SK-N-SH (cell line): ENCODE data around the gene FDXR. TPM values are rescaled to one million over a fixed set of nuclear protein-coding genes. Genes with fewer than 3 reads are reported as not detected.

Source experiments
- CTCF ChIA-PET: fragments of 300-600, 350-600 bp; formaldehyde crosslinking; extraction: SDS; loops from one replicate; lab custom pipeline; 2021; lab: Yijun Ruan, JAX
- POLR2A ChIA-PET: fragments of 350-600 bp; sonication (Branson Sonifier 250); formaldehyde crosslinking; extraction: SDS; loops from one replicate; lab custom pipeline; 2020; ENCODE audit warnings: antibody characterized with exemption, inconsistent platforms; lab: Yijun Ruan, JAX
- DNase-seq: peaks from one replicate; pipeline ENCODE4 v3.0.0; 2012
- H2AFZ ChIP-seq: fragments of 200-600 bp; sonication (generic); 2 replicates; pipeline ENCODE4 v1.8.1; 2016; ENCODE audit warnings: antibody characterized with exemption, mild to moderate bottlenecking, low read depth
- H3F3A ChIP-seq: fragments of 200-600 bp; sonication (generic); replicated peaks from 2 replicates; pipeline ENCODE3; 2016; ENCODE audit warnings: antibody characterized with exemption, mild to moderate bottlenecking; ENCODE audit not compliant: insufficient read depth
- H3K27ac ChIP-seq, 2 experiments: fragments of 200-500 bp in 1 of 2; fragments of 200-600 bp in 1 of 2; sonication (Bioruptor generic) in 1 of 2; sonication (generic), shearing (Covaris generic) in 1 of 2; 2 replicates each; pipeline versions ENCODE4 v1.5.1 to v1.6.1; 2014 to 2016; ENCODE audit warnings: low read depth in 2 of 2, inconsistent platforms in 1 of 2, low read length in 1 of 2, mild to moderate bottlenecking in 1 of 2, mixed read lengths in 1 of 2
- H3K27me3 ChIP-seq: fragments of 200-600 bp; sonication (generic), shearing (Covaris generic); 2 replicates; pipeline ENCODE4 v1.6.1; 2016; ENCODE audit warnings: mixed run types; ENCODE audit not compliant: insufficient read depth
- H3K36me3 ChIP-seq, 2 experiments: fragments of 200-500 bp in 1 of 2; fragments of 200-600 bp in 1 of 2; sonication (Bioruptor generic) in 1 of 2; sonication (generic) in 1 of 2; replicated peaks in 1 of 2; 2 replicates each; pipeline versions ENCODE3 to v1.5.1; 2014 to 2016; ENCODE audit warnings: low read length in 1 of 2, mild to moderate bottlenecking in 1 of 2; ENCODE audit not compliant: insufficient read depth in 2 of 2, control insufficient read depth in 1 of 2
- H3K4me1 ChIP-seq, 2 experiments: fragments of 200-500 bp in 1 of 2; fragments of 200-600 bp in 1 of 2; sonication (Bioruptor generic) in 1 of 2; sonication (generic), shearing (Covaris generic) in 1 of 2; 2 replicates each; pipeline versions ENCODE4 v1.5.1 to v1.6.1; 2014 to 2016; ENCODE audit warnings: low read depth in 1 of 2, low read length in 1 of 2, mixed run types in 1 of 2; ENCODE audit not compliant: insufficient read depth in 2 of 2, control insufficient read depth in 1 of 2
- H3K4me2 ChIP-seq: fragments of 200-600 bp; sonication (generic), shearing (Covaris generic); 2 replicates; pipeline ENCODE4 v1.6.1; 2017; ENCODE audit warnings: mixed run types
- H3K4me3 ChIP-seq, 2 experiments: fragments of 200-500 bp in 1 of 2; fragments of 200-600 bp in 1 of 2; sonication (Bioruptor generic) in 1 of 2; sonication (generic), shearing (Covaris generic) in 1 of 2; 2 replicates each; pipeline versions ENCODE4 v1.5.1 to v1.8.1; 2014 to 2016; ENCODE audit warnings: low read depth in 2 of 2, inconsistent platforms in 1 of 2, low read length in 1 of 2, mild to moderate bottlenecking in 1 of 2, mixed read lengths in 1 of 2, moderate library complexity in 1 of 2
- H3K79me2 ChIP-seq: fragments of 200-600 bp; sonication (generic); 2 replicates; pipeline ENCODE4 v1.8.1; 2017; ENCODE audit warnings: mild to moderate bottlenecking; ENCODE audit not compliant: insufficient read depth
- H3K9ac ChIP-seq: fragments of 200-600 bp; sonication (generic); 2 replicates; pipeline ENCODE4 v1.6.1; 2017; ENCODE audit warnings: mixed run types
- H3K9me2 ChIP-seq: fragments of 200-600 bp; sonication (generic); 2 replicates; pipeline ENCODE4 v1.6.1; 2017; ENCODE audit warnings: mixed run types
- H3K9me3 ChIP-seq: fragments of 200-600 bp; sonication (generic); 2 replicates; pipeline ENCODE4 v1.6.1; 2017; ENCODE audit warnings: mixed run types, mild to moderate bottlenecking, moderate library complexity
- H4K20me1 ChIP-seq: fragments of 200-600 bp; sonication (generic); 2 replicates; pipeline ENCODE4 v1.6.1; 2017; ENCODE audit warnings: mild to moderate bottlenecking, mixed run types; ENCODE audit not compliant: insufficient read depth
- CTCF ChIP-seq: fragments of 200-600 bp; sonication (generic); IDR thresholded peaks from 2 replicates; pipeline ENCODE4 v1.6.1; 2017; ENCODE audit warnings: antibody characterized with exemption, mild to moderate bottlenecking, moderate library complexity
- ELF1 ChIP-seq: IDR thresholded peaks from 2 replicates; pipeline ENCODE4 v1.4.0; 2012
- EP300 ChIP-seq, 2 experiments: IDR thresholded peaks; 2 replicates each; pipeline versions ENCODE4 v1.4.0 to v1.6.1; 2012; ENCODE audit warnings: borderline replicate concordance in 1 of 2, low read depth in 1 of 2, low read length in 1 of 2
- EZH2phosphoT487 ChIP-seq: fragments of 200-600 bp; sonication (generic); IDR thresholded peaks from 2 replicates; pipeline ENCODE4 v1.6.1; 2017; ENCODE audit warnings: low read depth, mixed run types, mild to moderate bottlenecking, antibody characterized with exemption, moderate library complexity, borderline replicate concordance
- GABPA ChIP-seq: IDR thresholded peaks from 2 replicates; pipeline ENCODE4 v1.4.0; 2012; ENCODE audit warnings: low read depth, mild to moderate bottlenecking
- GATA2 ChIP-seq: sonication (generic); formaldehyde crosslinking; IDR thresholded peaks from 2 replicates; pipeline ENCODE4 v1.5.0; 2020; ENCODE audit warnings: mild to moderate bottlenecking, missing genetic modification reagents
- JUND ChIP-seq: IDR thresholded peaks from 2 replicates; pipeline ENCODE4 v1.4.0; 2012
- NFIC ChIP-seq: IDR thresholded peaks from 2 replicates; pipeline ENCODE4 v1.4.0; 2012; ENCODE audit warnings: borderline replicate concordance
- POLR2AphosphoS5 ChIP-seq: IDR thresholded peaks from 2 replicates; pipeline ENCODE4 v1.6.1; 2012; ENCODE audit warnings: low read depth, low read length
- RCOR1 ChIP-seq: fragments of 150-350 bp; IDR thresholded peaks from 2 replicates; pipeline ENCODE4 v1.6.1; 2017; ENCODE audit warnings: antibody characterized with exemption, low read length
- REST ChIP-seq: IDR thresholded peaks from 2 replicates; pipeline ENCODE4 v1.6.1; 2012; ENCODE audit warnings: mild to moderate bottlenecking, low read depth, low read length, moderate library complexity
- RXRA ChIP-seq: IDR thresholded peaks from 2 replicates; pipeline ENCODE4 v1.4.0; 2012; ENCODE audit warnings: low read depth, mild to moderate bottlenecking, borderline replicate concordance
- TEAD4 ChIP-seq: IDR thresholded peaks from 2 replicates; pipeline ENCODE4 v1.4.0; 2012; ENCODE audit warnings: mild to moderate bottlenecking, borderline replicate concordance; ENCODE audit not compliant: insufficient read depth
- USF1 ChIP-seq: IDR thresholded peaks from 2 replicates; pipeline ENCODE4 v1.4.0; 2012; ENCODE audit warnings: low read depth, borderline replicate concordance
- ZBTB33 ChIP-seq: IDR thresholded peaks from 2 replicates; pipeline ENCODE4 v1.4.0; 2012; ENCODE audit warnings: low read depth, borderline replicate concordance
- WGBS: methylation state at CpG from one replicate; pipeline ENCODE4 v1.1.6; 2017; ENCODE audit warnings: low lambda C conversion rate; 5-methylcytosine and 5-hydroxymethylcytosine counted together
- polyA plus RNA-seq, 3 experiments: library from polyadenylated mRNA; depleted of rRNA; stranded (reverse); fragments of >200 nt; gene quantifications; 2 replicates each; pipeline ENCODE4 v1.2.3, GENCODE V29; 2012

Gene FDXR
- polyA plus RNA-seq, 1 of the 3 experiments (the other 2 are of a cell fraction): 86.7 TPM

- no peak for DNase-seq
- no peak for TF ChIP-seq TEAD4
- no peak for TF ChIP-seq EP300 (IDR thresholded peaks at IDR 0.05; ENCODE audit: borderline replicate concordance in 1 of 2, low read depth in 1 of 2, low read length in 1 of 2)
- TF ChIP-seq USF1: no peak
- no peak for TF ChIP-seq GATA2 (CRISPR knock-in tag)
- TF ChIP-seq RCOR1: no peak
- TF ChIP-seq CTCF: no peak
- TF ChIP-seq JUND: no peak
- no peak for TF ChIP-seq POLR2AphosphoS5
- TF ChIP-seq RXRA: no peak
- Histone ChIP-seq H3K4me3 (no peak overlapping the region), H3F3A (no peaks in the 10 kb centered on the region), H3K9me3 (no peaks in the 10 kb centered on the region), H3K27me3 (peaks cover 61% of the 10 kb centered on the region), H3K4me1 (peaks cover 0 to 6% of the 10 kb centered on the region in 2 experiments; a peak in 2 of 4 replicates), H3K79me2 (no peaks in the 10 kb centered on the region), H4K20me1 (peaks cover 4% of the 10 kb centered on the region; the same call in 1 of the 2 replicates), H3K9me2 (no peaks in the 10 kb centered on the region), H3K27ac (no peak overlapping the region), H3K36me3 (no peaks in the 10 kb centered on the region), H2AFZ (no peak overlapping the region), H3K9ac (no peak overlapping the region), H3K4me2 (no peak overlapping the region)
- CTCF ChIA-PET: interaction anchor here (1.3 to 98.1 kb wide), 4 partner anchors 4 to 110 kb away, joined by 3 to 3869 read pairs (median 1939); partner anchors contain the start of genes FDXR, GRIN2C and NAT9
- POLR2A ChIA-PET: interaction anchor here (1.6 kb wide), 1 partner anchor 18 kb away, joined by 5 read pairs; the partner anchor contains the start of gene FDXR
- WGBS: 76% methylated on average over 4 of the region's 4 CpGs
Measured at GRCh38 chr17:74855323-74855722, 17.5 kb downstream of the FDXR start.

- WGBS: 74% methylated on average over 15 of the region's 17 CpGs
- H3K4me1 ChIP-seq: peaks cover 0 to 2% of the 10 kb centered on the region in 2 experiments; a peak in 1 of 4 replicates
- H3K27me3 ChIP-seq: peaks cover 58% of the 10 kb centered on the region
- H3K27ac ChIP-seq: no peak overlapping the region
- H3K4me2 ChIP-seq: no peak overlapping the region
- H3K4me3 ChIP-seq: no peak overlapping the region
- H3F3A ChIP-seq: no peaks in the 10 kb centered on the region
- no peaks in the 10 kb centered on the region for H3K36me3 ChIP-seq
- no peaks in the 10 kb centered on the region; the same call in 1 of the 2 replicates for H4K20me1 ChIP-seq
- H2AFZ ChIP-seq: no peak overlapping the region
- ChIA-PET POLR2A (interaction anchor here (1.6 kb wide), 1 partner anchor 19 kb away, joined by 5 read pairs; the partner anchor contains the start of gene FDXR), CTCF (interaction anchor here (1.3 to 98.1 kb wide), 3 partner anchors 5 to 52 kb away, joined by 3 to 3869 read pairs (median 3869); partner anchors contain the start of genes FDXR, GRIN2C and NAT9)
- no peak for DNase-seq
- no peak overlapping the region for H3K9ac ChIP-seq
- no peaks in the 10 kb centered on the region for H3K9me2 ChIP-seq
- H3K9me3 ChIP-seq: no peaks in the 10 kb centered on the region
- H3K79me2 ChIP-seq: no peaks in the 10 kb centered on the region
- no peak for TF ChIP-seq ZBTB33
- no peak for TF ChIP-seq RXRA
- no peak for TF ChIP-seq GATA2 (CRISPR knock-in tag)
- no peak for TF ChIP-seq REST
- TF ChIP-seq EP300 (IDR thresholded peaks at IDR 0.05; ENCODE audit: borderline replicate concordance in 1 of 2, low read depth in 1 of 2, low read length in 1 of 2): no peak
- no peak for TF ChIP-seq POLR2AphosphoS5
- TF ChIP-seq NFIC: no peak
- TF ChIP-seq GABPA: no peak
- no peak for TF ChIP-seq TEAD4
- no peak for TF ChIP-seq USF1
- no peak for TF ChIP-seq ELF1
- no peak for TF ChIP-seq EZH2phosphoT487
Measured at GRCh38 chr17:74854792-74855191, 18.0 kb downstream of the FDXR start.
